Subcutaneous adipose tissue (tissue), 4 donors: Measurements from ENCODE around the gene COL4A5. TPM values are rescaled to one million over a fixed set of nuclear protein-coding genes. Genes with fewer than 3 reads are reported as not detected.

Source experiments
- CTCF ChIP-seq: fragments of 450-650 bp; IDR thresholded peaks from one replicate; pipeline ENCODE4 v1.5.1; 2016; ENCODE audit warnings: low read depth, mild to moderate bottlenecking, control low read depth, antibody characterized with exemption, moderate library complexity
- total RNA-seq, 4 donors: library from RNA; depleted of rRNA; stranded (reverse); fragments of >200 nt; gene quantifications; one replicate each; pipeline ENCODE4 v1.1.0, GENCODE V29; 2016

COL4A5 gene
- total RNA-seq, 4 donors from 2014 or later: 1.8 to 6.8 (median 3.2) TPM

GRCh38 chrX:108516184-108516583 is 76.5 kb downstream of the COL4A5 start:
- TF ChIP-seq CTCF: no peak

DNA sequence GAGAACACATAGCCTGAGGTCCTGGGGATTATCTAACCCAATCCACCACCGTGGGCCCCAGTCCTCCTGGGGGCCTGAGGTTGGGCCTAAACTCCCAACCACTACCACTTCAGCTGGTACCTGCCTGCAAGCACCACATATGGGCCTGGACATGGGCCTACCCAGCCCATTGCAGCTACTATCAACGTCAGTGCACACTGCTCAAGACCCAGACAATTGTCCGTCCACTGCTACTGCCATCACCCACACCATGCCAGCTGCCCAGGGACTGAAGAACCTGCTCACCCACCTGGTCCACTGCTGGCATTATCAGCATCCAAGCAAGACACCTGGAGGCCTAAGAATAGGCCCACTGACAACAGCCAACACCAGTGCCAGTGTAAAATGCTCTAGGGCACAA is 88.1 kb downstream of the COL4A5 start:
- TF ChIP-seq CTCF: no peak

GRCh38 chrX:108537005-108537404 is 97.4 kb downstream of the COL4A5 start:
- TF ChIP-seq CTCF: no peak

GRCh38 chrX:108541286-108541685 is 101.6 kb downstream of the COL4A5 start:
- TF ChIP-seq CTCF: no peak

GRCh38 chrX:108557580-108557979 is 117.9 kb downstream of the COL4A5 start:
- TF ChIP-seq CTCF: no peak

- no peak for TF ChIP-seq CTCF
These were observed 118.6 kb downstream of the COL4A5 start for GRCh38 chrX:108558217-108558616.

DNA sequence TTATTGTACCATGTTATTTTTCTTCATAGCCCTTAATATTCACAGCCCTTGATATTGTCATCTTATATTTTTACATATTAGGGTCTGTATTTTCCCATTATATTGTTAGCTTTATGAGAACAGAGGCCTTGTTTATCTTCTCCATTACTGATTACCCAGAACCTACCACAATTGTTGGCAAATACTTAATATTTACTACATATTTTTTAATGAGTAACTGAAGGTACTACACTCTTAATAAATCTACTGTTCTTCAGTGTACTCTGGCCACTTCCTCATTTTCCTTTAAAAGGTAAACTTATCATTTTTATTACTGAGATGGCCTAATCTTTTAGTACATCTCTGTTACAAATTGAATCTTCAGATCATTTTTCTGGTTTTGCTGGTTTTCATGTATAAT is 133.5 kb downstream of the COL4A5 start:
- no peak for TF ChIP-seq CTCF
